GM12801 (cell line): Measurements from ENCODE around the gene SMAD3.

Experiments
- CTCF ChIP-seq: IDR thresholded peaks from one replicate; pipeline ENCODE4 v1.5.1; 2011; ENCODE audit warnings: control low read depth; ENCODE audit not compliant: insufficient read length; ENCODE audit errors: extremely low read depth

The SMAD3 gene

GRCh38 chr15:67061811-67062368, 3.5 kb upstream of the SMAD3 start:
- no peak for TF ChIP-seq CTCF

- TF ChIP-seq CTCF: no peak
Observed at GRCh38 chr15:67062369-67062985, 2.9 kb upstream of the SMAD3 start.

- no peak for TF ChIP-seq CTCF
Observed at GRCh38 chr15:67063689-67064606, 1.5 kb upstream of the SMAD3 start.

GRCh38 chr15:67064607-67065530, 533 bp upstream of the SMAD3 start:
- TF ChIP-seq CTCF: no peak

- TF ChIP-seq CTCF: no peak
Observed at GRCh38 chr15:67066041-67066958, 898 bp downstream of the SMAD3 start.

GRCh38 chr15:67066959-67067853, 1.8 kb downstream of the SMAD3 start:
- no peak for TF ChIP-seq CTCF
